GM23248 (cell line): ENCODE data around the gene SUSD4. TPM values are rescaled to one million over a fixed set of nuclear protein-coding genes. Genes with fewer than 3 reads are reported as not detected.
"Not testable (repeated sequence)": the region's sequence is repeated elsewhere in the genome, so short reads cannot be mapped to it uniquely, and the experiment has no call there.

Experiments used
- DNase-seq: peaks from one replicate; pipeline ENCODE4 v3.0.0-alpha.2; 2015
- H2AFZ ChIP-seq: fragments of 200-600 bp; sonication (generic); 2 replicates; pipeline ENCODE4 v1.6.1; 2016; ENCODE audit warnings: antibody characterized with exemption
- H3F3A ChIP-seq: fragments of 200-600 bp; sonication (generic); 2 replicates; pipeline ENCODE4 v1.6.1; 2016; ENCODE audit warnings: mild to moderate bottlenecking, antibody characterized with exemption, mixed run types; ENCODE audit not compliant: insufficient read depth
- H3K27ac ChIP-seq: fragments of 200-600 bp; sonication (generic); 2 replicates; pipeline ENCODE4 v1.5.1; 2016; ENCODE audit warnings: mild to moderate bottlenecking
- H3K27me3 ChIP-seq: fragments of 200-600 bp; sonication (generic); replicated peaks from 2 replicates; pipeline ENCODE4 v1.6.1; 2016; ENCODE audit warnings: mild to moderate bottlenecking; ENCODE audit not compliant: insufficient read depth
- H3K36me3 ChIP-seq: fragments of 200-600 bp; sonication (generic); 2 replicates; pipeline ENCODE4 v1.6.1; 2016; ENCODE audit warnings: low read depth, mild to moderate bottlenecking
- H3K4me1 ChIP-seq: fragments of 200-600 bp; sonication (generic); 2 replicates; pipeline ENCODE4 v1.6.1; 2016; ENCODE audit warnings: mild to moderate bottlenecking; ENCODE audit not compliant: insufficient read depth
- H3K4me2 ChIP-seq: fragments of 200-600 bp; sonication (generic); one replicate; pipeline ENCODE4 v1.6.1; 2016; ENCODE audit warnings: mild to moderate bottlenecking; ENCODE audit not compliant: unreplicated experiment
- H3K4me3 ChIP-seq: fragments of 200-600 bp; sonication (generic); 2 replicates; pipeline ENCODE4 v1.5.1; 2016; ENCODE audit warnings: mild to moderate bottlenecking
- H3K79me2 ChIP-seq: fragments of 200-600 bp; sonication (generic); 2 replicates; pipeline ENCODE4 v1.6.1; 2016; ENCODE audit warnings: mild to moderate bottlenecking; ENCODE audit not compliant: insufficient read depth
- H3K9ac ChIP-seq: fragments of 200-600 bp; sonication (generic); 2 replicates; pipeline ENCODE4 v1.6.1; 2016; ENCODE audit warnings: mild to moderate bottlenecking
- H3K9me2 ChIP-seq: fragments of 200-600 bp; sonication (generic); 2 replicates; pipeline ENCODE4 v1.6.1; 2016; ENCODE audit warnings: mixed run types, mild to moderate bottlenecking, moderate library complexity; ENCODE audit not compliant: insufficient read depth
- H3K9me3 ChIP-seq: fragments of 200-600 bp; sonication (generic); one replicate; pipeline ENCODE4 v1.6.1; 2017; ENCODE audit warnings: low read depth
- H4K20me1 ChIP-seq: fragments of 200-600 bp; sonication (generic); 2 replicates; pipeline ENCODE4 v1.6.0; 2016; ENCODE audit not compliant: insufficient read depth
- EZH2 ChIP-seq: fragments of 200-600 bp; sonication (generic); IDR thresholded peaks from 2 replicates; pipeline ENCODE4 v1.6.1; 2018; ENCODE audit warnings: antibody characterized with exemption, mild to moderate bottlenecking; ENCODE audit not compliant: insufficient read depth, poor library complexity, severe bottlenecking
- EZH2phosphoT487 ChIP-seq: fragments of 200-600 bp; sonication (generic); IDR thresholded peaks from 2 replicates; pipeline ENCODE4 v1.6.1; 2018; ENCODE audit warnings: antibody characterized with exemption, moderate library complexity, mild to moderate bottlenecking, low read depth; ENCODE audit not compliant: insufficient read depth
- WGBS, 2 experiments: methylation state at CpG; one replicate each; pipeline ENCODE4 v1.1.6; 2015 to 2017; ENCODE audit warnings: low lambda C conversion rate in 2 of 2, low coverage in 1 of 2; ENCODE audit errors: missing lambda C conversion rate in 2 of 2; 5-methylcytosine and 5-hydroxymethylcytosine counted together
- in situ Hi-C: fragments of 300-500 bp; cut with MboI; formaldehyde crosslinking; loops from 2 replicates; pipeline ENCODE4 v1.15.0; 2020
- polyA plus RNA-seq: library from polyadenylated mRNA; unstranded; fragments of >200 nt; fragmentation: Nextera tagmentation; extraction: Ambion mirVana; gene quantifications from 2 replicates; pipeline ENCODE4 v1.2.1, GENCODE V29; 2016
- total RNA-seq: library from RNA; depleted of rRNA; stranded (reverse); fragments of >200 nt; shearing (Covaris generic); gene quantifications from 2 replicates; pipeline ENCODE4 v1.2.3, GENCODE V29; 2014

The SUSD4 gene
- total and polyA plus RNA-seq, 2 experiments from 2014 or later: 1.1 to 3.9 TPM

DNA sequence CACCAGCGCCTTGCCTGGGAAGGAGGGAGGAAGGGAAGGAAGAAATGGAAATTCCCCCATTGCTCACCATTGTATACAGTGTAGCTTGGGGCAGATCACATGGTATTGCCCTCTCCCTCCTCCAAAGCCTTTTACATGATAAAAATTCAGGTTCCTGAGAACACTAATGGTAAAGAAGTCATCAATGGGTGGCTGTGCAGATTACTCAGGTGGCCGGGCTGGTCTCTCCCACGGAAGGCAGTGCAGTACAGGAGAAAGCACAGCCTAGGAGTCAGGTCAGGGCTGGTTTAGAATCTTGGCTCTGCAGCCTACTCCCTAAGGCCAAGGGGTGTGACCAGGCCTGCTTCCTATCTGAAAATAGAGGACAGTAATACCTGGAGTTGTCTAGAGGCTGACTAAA is 107.9 kb downstream of the SUSD4 start:
- Histone ChIP-seq H3F3A (peaks cover 4% of the 10 kb centered on the region; the same call in 1 of the 2 replicates), H3K4me3 (no peak overlapping the region), H3K27me3 (no peaks in the 10 kb centered on the region), H3K79me2 (no peaks in the 10 kb centered on the region), H3K4me1 (no peaks in the 10 kb centered on the region), H4K20me1 (no peaks in the 10 kb centered on the region), H3K4me2 (no peak overlapping the region), H3K27ac (no peak overlapping the region), H2AFZ (no peak overlapping the region), H3K36me3 (no peaks in the 10 kb centered on the region), H3K9ac (no peak overlapping the region), H3K9me2 (no peaks in the 10 kb centered on the region), H3K9me3 (no peaks in the 10 kb centered on the region)
- TF ChIP-seq EZH2 (no peak), EZH2phosphoT487 (no peak)
- in situ Hi-C loops: no loop called here
- DNase-seq: no peak
- 83 to 85% methylated on average over 3 of the region's 3 CpGs for WGBS, 2 experiments

GRCh38 chr1:223253916-223254315 is 110.1 kb downstream of the SUSD4 start:
- TF ChIP-seq EZH2phosphoT487 (no peak), EZH2 (no peak)
- Histone ChIP-seq H3K4me2 (no peak overlapping the region), H3K79me2 (no peaks in the 10 kb centered on the region), H3K9ac (no peak overlapping the region), H3F3A (peaks cover 4% of the 10 kb centered on the region; the same call in 1 of the 2 replicates), H3K9me2 (no peaks in the 10 kb centered on the region), H3K36me3 (no peaks in the 10 kb centered on the region), H3K9me3 (no peaks in the 10 kb centered on the region), H4K20me1 (no peaks in the 10 kb centered on the region), H3K27ac (no peak overlapping the region), H2AFZ (no peak overlapping the region), H3K4me3 (no peak overlapping the region), H3K4me1 (no peaks in the 10 kb centered on the region), H3K27me3 (no peaks in the 10 kb centered on the region)
- 78 to 87% methylated on average over 3 of the region's 3 CpGs for WGBS, 2 experiments
- in situ Hi-C loops: no loop called here
- no peak for DNase-seq

GRCh38 chr1:223251387-223251786 is 112.6 kb downstream of the SUSD4 start:
- H2AFZ ChIP-seq, H3F3A ChIP-seq, H3K9me2 ChIP-seq, H4K20me1 ChIP-seq, H3K9ac ChIP-seq, H3K9me3 ChIP-seq, H3K27me3 ChIP-seq, H3K79me2 ChIP-seq, DNase-seq, H3K36me3 ChIP-seq, H3K4me2 ChIP-seq, H3K27ac ChIP-seq, in situ Hi-C loops, H3K4me3 ChIP-seq, H3K4me1 ChIP-seq: not testable (repeated sequence)
- 68 to 72% methylated on average over 2 of the region's 2 CpGs for WGBS, 2 experiments

DNA sequence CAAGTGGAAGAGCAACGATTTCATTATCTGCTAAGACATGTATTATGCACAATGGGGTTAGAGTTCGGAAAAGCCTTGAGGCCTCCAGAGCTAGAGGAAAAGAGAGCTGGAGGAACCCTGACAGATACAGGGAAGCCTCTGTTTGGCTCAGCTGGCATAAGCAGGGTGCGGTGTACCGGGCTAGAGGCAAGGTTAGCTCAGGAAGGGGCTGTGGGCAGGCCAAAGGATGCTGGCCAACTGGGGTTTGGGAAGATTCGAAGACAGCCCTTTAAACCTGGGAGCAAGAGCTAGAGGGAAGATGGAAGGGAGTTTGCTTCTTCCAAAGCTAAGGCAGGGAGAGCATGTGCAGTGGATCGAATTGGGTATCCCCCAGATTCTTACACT is 113.4 kb downstream of the SUSD4 start:
- no peaks in the 10 kb centered on the region for H3K36me3 ChIP-seq
- no peaks in the 10 kb centered on the region for H3K27me3 ChIP-seq
- H2AFZ ChIP-seq: no peak overlapping the region
- H3K79me2 ChIP-seq: no peaks in the 10 kb centered on the region
- 71 to 76% methylated on average over 6 of the region's 6 CpGs for WGBS, 2 experiments
- DNase-seq: no peak
- no peak overlapping the region for H3K9ac ChIP-seq
- no peaks in the 10 kb centered on the region for H4K20me1 ChIP-seq
- H3K27ac ChIP-seq: no peak overlapping the region
- no peaks in the 10 kb centered on the region for H3K4me1 ChIP-seq
- in situ Hi-C loops: no loop called here
- no peaks in the 10 kb centered on the region for H3F3A ChIP-seq
- H3K9me3 ChIP-seq: no peaks in the 10 kb centered on the region
- H3K9me2 ChIP-seq: no peaks in the 10 kb centered on the region
- no peak overlapping the region for H3K4me2 ChIP-seq
- TF ChIP-seq EZH2: no peak
- TF ChIP-seq EZH2phosphoT487: no peak
- no peak overlapping the region for H3K4me3 ChIP-seq

- Histone ChIP-seq H3K27ac (no peak overlapping the region), H3K4me2 (no peak overlapping the region), H3K27me3 (no peaks in the 10 kb centered on the region), H3K4me1 (no peaks in the 10 kb centered on the region), H3K36me3 (no peaks in the 10 kb centered on the region), H3K9me2 (no peaks in the 10 kb centered on the region), H3F3A (no peaks in the 10 kb centered on the region), H4K20me1 (no peaks in the 10 kb centered on the region), H3K4me3 (no peak overlapping the region), H2AFZ (no peak overlapping the region), H3K79me2 (no peaks in the 10 kb centered on the region), H3K9me3 (no peaks in the 10 kb centered on the region), H3K9ac (no peak overlapping the region)
- in situ Hi-C loops: no loop called here
- TF ChIP-seq EZH2phosphoT487: no peak
- no peak for TF ChIP-seq EZH2
- DNase-seq: no peak
- WGBS, 2 experiments: 89 to 91% methylated on average over 3 of the region's 3 CpGs
Observed at GRCh38 chr1:223249854-223250631, 113.9 kb downstream of the SUSD4 start.
